A673 (cell line): ENCODE results near the gene THRSP.
"Not testable (repeated sequence)": the region's sequence is repeated elsewhere in the genome, so short reads cannot be mapped to it uniquely, and the experiment has no call there.

ENCODE experiments used
- CTCF ChIP-seq: fragments of 300-800, 200-600 bp; sonication (generic); conservative IDR thresholded peaks from 2 replicates; pipeline ENCODE4 v1.5.1; 2017; ENCODE audit warnings: low read depth, mild to moderate bottlenecking, antibody characterized with exemption, low read length, moderate library complexity, mixed read lengths
- EZH2 ChIP-seq: fragments of 200-600 bp; sonication (generic); IDR thresholded peaks from 2 replicates; pipeline ENCODE4 v1.6.1; 2017; ENCODE audit warnings: borderline replicate concordance, low read depth, mild to moderate bottlenecking, mixed read lengths, antibody characterized with exemption, low read length; ENCODE audit not compliant: poor library complexity, severe bottlenecking

- TF ChIP-seq CTCF, EZH2: not testable (repeated sequence)
Observed at GRCh38 chr11:78059749-78060328, 3.8 kb upstream of the THRSP start.
